Epithelial cell of proximal tubule (primary cell): ENCODE results near the gene CFAP141. TPM values are rescaled to one million over a fixed set of nuclear protein-coding genes. Genes with fewer than 3 reads are reported as not detected.

Experiments
- DNase-seq: peaks from one replicate; pipeline ENCODE4 v3.0.0-alpha.2; 2011; ENCODE audit warnings: low read depth
- H3K4me3 ChIP-seq: 2 replicates; pipeline ENCODE4 v1.5.1; 2011; ENCODE audit warnings: low read depth, mild to moderate bottlenecking, low read length
- CTCF ChIP-seq: conservative IDR thresholded peaks from 2 replicates; pipeline ENCODE4 v1.5.1; 2012; ENCODE audit warnings: low read depth, mild to moderate bottlenecking, low read length
- total RNA-seq: library from RNA; depleted of rRNA; stranded (reverse); fragments of >200 nt; gene quantifications from 2 replicates; pipeline ENCODE4 v1.2.3, GENCODE V29; 2015

CFAP141 gene
- not detected in 2 replicates for total RNA-seq

GRCh38 chr1:154206196-154206595, at the start of gene CFAP141:
TSS of gene CFAP141 (minus strand) at chr1:154206333. CDS start at chr1:154206307, 26 bp downstream.
- no peak for TF ChIP-seq CTCF
- no peak for DNase-seq
- no peak within 1 kb of the TSS for H3K4me3 ChIP-seq

GRCh38 chr1:154253671-154254070, 47.5 kb upstream of the CFAP141 start:
- no peak for DNase-seq
- TF ChIP-seq CTCF: no peak
- H3K4me3 ChIP-seq: no peak overlapping the region

DNA sequence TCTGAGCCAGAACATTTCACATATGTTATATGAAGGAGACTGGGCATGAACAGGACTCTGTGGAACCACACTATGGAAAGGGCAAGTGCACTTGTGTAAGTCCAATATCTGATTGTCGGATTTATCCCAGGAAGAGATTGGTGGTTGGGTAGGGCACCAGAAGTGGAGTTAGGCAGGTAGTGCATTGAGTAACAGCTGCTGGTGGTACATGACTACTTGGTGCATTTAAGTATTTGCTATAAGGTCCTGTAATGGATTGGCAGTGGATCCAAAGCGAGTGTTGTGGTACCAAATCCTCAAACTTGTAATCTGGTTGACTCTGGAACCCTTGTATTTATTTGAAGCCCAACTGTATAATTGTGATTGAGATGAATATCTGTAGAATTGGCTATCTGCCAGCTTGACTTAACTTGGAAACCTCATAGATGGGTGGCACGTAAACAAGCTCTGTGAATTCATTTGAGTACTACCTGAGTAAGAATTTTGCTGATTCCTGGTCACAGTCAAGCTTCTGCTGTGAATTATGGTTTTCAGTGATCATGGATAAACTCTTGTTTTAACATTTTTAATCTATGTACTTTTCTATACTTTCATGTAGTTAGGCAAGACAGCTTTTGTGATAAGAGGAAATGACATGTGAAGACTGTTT, 35.7 kb upstream of the CFAP141 start:
- no peak overlapping the region for H3K4me3 ChIP-seq
- TF ChIP-seq CTCF: no peak
- no peak for DNase-seq

GRCh38 chr1:154240294-154240833, 34.2 kb upstream of the CFAP141 start:
- no peak for TF ChIP-seq CTCF
- no peak overlapping the region for H3K4me3 ChIP-seq
- no peak for DNase-seq

- no peak for TF ChIP-seq CTCF
- DNase-seq: no peak
- H3K4me3 ChIP-seq: no peak overlapping the region
Observed at GRCh38 chr1:154239491-154239890, 33.4 kb upstream of the CFAP141 start.

- H3K4me3 ChIP-seq: no peak overlapping the region
- TF ChIP-seq CTCF: no peak
- DNase-seq: no peak
Observed at GRCh38 chr1:154237880-154238506, 31.9 kb upstream of the CFAP141 start.
